Neural cell (in vitro differentiated cells): ENCODE results near the gene EML5.

Source experiments
- CTCF ChIP-seq: fragments of 450-650 bp; IDR thresholded peaks from 2 replicates; pipeline ENCODE4 v1.5.1; 2014; ENCODE audit warnings: antibody characterized with exemption, mild to moderate bottlenecking, moderate library complexity; ENCODE audit not compliant: poor library complexity, severe bottlenecking
- EZH2 ChIP-seq: fragments of 200-600, 300-800 bp; shearing (Covaris generic), sonication (generic); IDR thresholded peaks from 2 replicates; pipeline ENCODE4 v1.6.1; 2014; ENCODE audit warnings: antibody characterized with exemption, low read length, borderline replicate concordance, mild to moderate bottlenecking; ENCODE audit not compliant: insufficient read depth, poor library complexity, severe bottlenecking
- POLR2AphosphoS5 ChIP-seq: IDR thresholded peaks from 2 replicates; pipeline ENCODE4 v1.6.1; 2012
- RAD21 ChIP-seq: fragments of 450-650 bp; conservative IDR thresholded peaks from 2 replicates; pipeline ENCODE4 v1.6.1; 2014; ENCODE audit warnings: antibody characterized with exemption, mild to moderate bottlenecking, moderate library complexity
- REST ChIP-seq: IDR thresholded peaks from 2 replicates; pipeline ENCODE4 v1.6.1; 2012; ENCODE audit warnings: borderline replicate concordance
- TAF1 ChIP-seq: IDR thresholded peaks from 2 replicates; pipeline ENCODE4 v1.6.1; 2012; ENCODE audit warnings: low read depth

- TF ChIP-seq CTCF = no peak
- TF ChIP-seq POLR2AphosphoS5 = no peak
- no peak for TF ChIP-seq REST
- no peak for TF ChIP-seq EZH2
- TF ChIP-seq RAD21 = no peak
- no peak for TF ChIP-seq TAF1
Observed at GRCh38 chr14:88727057-88727456, 65.7 kb downstream of the EML5 start.
